GM12872 (cell line): ENCODE measurements around the gene UBALD1.

Source experiments
- TF ChIP-seq, protein P1 (sequence below): IDR thresholded peaks from 3 replicates; pipeline ENCODE4 v1.5.1; 2011; ENCODE audit warnings: low read depth, mild to moderate bottlenecking, low read length, moderate library complexity; ENCODE audit not compliant: insufficient read depth

Gene UBALD1

DNA sequence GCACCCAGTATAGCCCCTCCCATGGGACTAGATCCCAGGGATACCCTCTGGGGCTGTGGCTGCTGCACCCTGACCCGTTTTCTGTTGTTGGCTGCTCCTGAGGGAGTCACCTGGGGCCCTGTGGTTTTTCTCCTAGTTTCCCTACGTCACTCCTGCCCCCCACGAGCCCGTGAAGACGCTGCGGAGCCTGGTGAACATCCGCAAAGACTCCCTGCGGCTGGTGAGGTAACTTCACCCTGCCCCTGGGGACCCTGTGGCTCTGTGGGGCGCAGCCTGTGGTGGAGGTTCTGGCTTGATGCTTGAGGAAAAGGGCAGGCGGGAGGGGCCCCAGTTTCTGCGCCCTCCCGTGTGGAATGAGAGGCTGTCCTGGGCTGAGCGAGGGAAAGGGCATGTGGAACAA, 37.1 kb upstream of the UBALD1 start:
- TF ChIP-seq, protein P1, sequence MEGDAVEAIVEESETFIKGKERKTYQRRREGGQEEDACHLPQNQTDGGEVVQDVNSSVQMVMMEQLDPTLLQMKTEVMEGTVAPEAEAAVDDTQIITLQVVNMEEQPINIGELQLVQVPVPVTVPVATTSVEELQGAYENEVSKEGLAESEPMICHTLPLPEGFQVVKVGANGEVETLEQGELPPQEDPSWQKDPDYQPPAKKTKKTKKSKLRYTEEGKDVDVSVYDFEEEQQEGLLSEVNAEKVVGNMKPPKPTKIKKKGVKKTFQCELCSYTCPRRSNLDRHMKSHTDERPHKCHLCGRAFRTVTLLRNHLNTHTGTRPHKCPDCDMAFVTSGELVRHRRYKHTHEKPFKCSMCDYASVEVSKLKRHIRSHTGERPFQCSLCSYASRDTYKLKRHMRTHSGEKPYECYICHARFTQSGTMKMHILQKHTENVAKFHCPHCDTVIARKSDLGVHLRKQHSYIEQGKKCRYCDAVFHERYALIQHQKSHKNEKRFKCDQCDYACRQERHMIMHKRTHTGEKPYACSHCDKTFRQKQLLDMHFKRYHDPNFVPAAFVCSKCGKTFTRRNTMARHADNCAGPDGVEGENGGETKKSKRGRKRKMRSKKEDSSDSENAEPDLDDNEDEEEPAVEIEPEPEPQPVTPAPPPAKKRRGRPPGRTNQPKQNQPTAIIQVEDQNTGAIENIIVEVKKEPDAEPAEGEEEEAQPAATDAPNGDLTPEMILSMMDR = no peak

DNA sequence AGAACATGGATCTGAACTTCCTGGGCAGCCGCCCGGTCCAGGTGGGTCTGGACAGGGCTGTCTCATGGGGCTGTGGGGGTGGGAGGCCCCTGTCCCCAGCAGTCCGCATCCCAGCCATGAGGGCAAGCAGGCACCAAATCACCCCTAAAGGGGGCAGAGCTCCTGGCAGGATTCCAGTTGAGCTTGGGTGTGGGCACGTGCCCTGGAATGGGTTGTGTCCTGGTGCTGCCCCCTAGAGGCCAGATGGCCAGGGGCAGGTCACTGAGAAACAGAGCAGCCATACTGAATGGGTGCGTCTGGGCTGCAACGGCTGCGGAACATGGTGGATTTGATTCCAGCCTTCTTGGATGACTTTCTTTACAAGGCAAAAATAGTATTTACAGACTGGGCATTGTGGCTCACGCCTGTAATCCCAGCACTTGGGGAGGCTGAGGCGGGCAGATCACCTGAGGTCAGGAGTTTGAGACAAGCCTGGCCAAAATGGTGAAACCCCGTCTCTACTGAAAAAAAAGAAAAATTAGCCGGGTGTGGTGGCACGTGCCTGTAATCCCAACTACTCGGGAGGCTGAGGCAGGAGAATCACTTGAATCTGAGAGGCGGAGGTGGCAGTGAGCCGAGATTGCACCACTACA, 35.9 kb upstream of the UBALD1 start:
- TF ChIP-seq, protein P1 = peak; percentile 86

DNA sequence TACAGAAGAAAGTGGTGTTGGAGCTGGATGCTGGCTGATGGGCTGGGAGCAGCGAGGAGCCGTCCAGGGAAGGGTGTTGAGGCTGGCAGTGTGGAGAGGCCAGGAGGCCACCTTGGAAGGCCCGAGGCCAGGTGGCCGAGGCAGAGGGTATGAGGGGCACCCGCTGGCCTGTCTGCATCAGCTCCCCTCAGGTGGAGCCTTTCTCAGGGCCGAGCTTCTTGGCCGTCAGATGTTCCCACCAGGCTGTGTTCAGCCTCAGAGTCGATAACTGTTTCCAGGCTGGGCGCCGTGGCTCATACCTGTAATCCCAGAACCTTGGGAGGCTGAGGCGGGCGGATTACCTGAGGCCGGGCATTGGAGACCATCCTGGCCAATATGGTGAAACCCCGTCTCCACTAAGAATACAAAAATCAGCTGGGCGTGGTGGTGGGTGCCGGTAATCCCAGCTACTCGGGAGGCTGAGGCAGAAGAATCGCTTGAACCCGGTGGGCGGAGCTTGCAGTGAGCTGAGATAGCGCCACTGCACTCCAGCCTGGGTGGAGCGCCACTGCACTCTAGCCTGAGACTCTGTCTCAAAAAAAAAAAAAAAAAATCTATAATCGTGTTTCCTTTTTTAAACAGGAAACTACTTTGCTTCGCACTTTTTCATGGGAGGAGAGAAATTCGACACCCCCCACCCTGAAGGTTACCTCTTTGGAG, 35.2 kb upstream of the UBALD1 start:
- TF ChIP-seq, protein P1 = no peak

DNA sequence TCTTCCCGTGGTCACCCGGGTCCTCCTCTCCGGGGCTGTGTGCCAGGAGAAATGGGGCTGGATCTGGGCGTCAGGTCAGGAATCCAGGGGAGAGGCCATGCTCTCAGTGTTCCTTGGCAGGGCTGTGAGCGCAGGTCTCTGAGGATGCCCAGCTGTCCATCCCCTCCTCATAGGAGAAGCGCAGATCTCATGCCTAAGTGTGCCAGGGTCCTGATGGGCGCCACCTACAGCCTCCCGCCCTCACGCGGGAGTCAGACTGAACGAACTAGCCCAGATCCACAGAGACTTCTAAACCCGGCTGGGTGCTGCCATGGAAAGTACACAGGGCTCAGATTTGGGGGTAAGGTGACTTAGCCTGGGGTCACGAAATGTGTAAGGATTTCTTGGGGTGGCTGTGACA, 34.2 kb upstream of the UBALD1 start:
- TF ChIP-seq, protein P1 = no peak

DNA sequence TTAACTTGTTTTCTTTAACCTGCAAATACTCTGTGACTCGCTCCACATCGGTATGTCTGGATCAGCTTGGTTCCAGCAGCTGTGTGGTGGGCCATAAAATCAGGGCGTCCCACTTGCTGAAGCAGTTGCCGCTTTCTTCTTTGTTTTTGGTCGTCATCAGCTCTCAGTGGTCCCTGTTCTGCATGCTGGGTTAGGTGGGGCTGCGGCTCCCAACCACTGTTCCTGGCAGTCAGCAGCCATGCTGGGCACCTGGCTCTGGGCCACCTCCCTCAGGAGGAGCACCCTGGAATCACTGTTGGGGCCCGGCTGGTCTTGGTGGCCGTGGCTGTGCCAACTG, 32.9 kb upstream of the UBALD1 start:
- TF ChIP-seq, protein P1 = no peak

DNA sequence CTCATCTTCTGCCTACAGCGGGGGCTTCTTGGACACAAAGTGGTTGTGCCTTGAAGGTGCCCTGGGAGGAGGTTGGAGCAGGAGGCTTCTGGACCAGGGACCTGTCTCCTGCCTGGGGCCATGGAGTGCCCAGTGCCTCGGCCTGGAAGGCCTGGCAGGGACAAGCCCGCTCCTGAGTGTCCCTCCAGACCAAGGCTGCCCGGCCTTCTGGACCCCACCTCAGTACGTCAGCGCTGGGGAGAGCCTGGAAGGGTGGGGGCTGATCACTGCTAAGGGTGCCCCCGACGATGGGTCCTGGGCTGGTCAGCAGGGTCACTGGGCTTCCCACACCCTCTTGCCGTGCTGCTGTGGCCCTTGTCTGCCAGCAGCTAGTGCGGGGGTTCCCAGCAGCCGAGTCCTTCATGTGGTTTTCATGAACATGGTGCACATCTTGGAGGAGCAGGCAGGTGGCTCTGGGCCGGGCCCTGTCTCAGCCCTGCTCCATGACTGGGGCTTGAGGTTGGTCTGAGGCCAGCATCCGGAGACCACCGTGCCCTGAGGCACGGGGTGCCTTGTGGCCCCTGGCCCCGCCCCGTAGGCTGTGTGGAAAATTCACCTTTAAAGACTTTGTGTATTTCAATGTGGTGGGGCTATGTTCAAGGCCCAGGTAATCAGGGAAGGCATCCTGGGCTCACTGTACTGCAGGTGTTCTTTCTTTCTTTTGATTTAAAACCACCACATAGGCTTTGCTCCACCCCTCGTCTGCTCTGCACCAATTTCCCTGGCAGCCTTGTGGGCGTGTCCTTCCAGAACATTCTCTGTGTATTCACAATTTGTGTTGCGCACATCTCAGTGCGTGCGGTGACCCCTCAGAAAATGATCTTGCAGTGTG, 32.3 kb upstream of the UBALD1 start:
- TF ChIP-seq, protein P1 = no peak

DNA sequence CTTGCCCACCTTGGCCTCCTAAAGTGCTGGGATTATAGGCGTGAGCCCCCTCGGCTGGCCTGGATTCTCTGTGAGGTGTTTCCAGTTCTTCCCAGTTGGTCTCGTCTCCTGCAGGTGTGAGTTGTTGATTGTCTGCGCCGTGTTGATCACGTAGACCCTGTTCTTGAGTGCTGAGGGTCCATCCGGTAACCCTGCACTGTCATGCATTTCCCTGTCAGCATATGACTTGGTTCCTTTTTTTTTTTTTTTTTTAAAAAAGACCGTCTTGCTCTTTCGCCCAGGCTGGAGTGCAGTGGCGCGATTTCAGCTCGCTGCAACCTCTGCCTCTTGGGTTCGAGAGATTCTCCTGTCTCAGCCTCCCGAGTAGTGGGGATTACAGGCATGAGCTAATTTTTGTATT, 27.2 kb upstream of the UBALD1 start:
- TF ChIP-seq, protein P1 = no peak
